Measurements from ENCODE around the gene MB. TPM values are rescaled to one million over a fixed set of nuclear protein-coding genes. Genes with fewer than 3 reads are reported as not detected.
A peak's percentile ranks its signal among the peaks of the same experiment; 100 is the strongest.

MB gene
- total RNA-seq, 4 donors from 2014 or later: 4.3 to 17.8 (median 9.1) TPM

GRCh38 chr22:35631597-35631996 is 14.5 kb upstream of the MB start:
- no peak overlapping the region for H3K4me3 ChIP-seq
- WGBS: 76% methylated on average over 5 of the region's 5 CpGs
- no peaks in the 10 kb centered on the region for H3K27me3 ChIP-seq
- H3K9me3 ChIP-seq: no peaks in the 10 kb centered on the region
- TF ChIP-seq CTCF (IDR thresholded peaks at IDR 0.05) (peak in 1 of 2 donors; percentile 44), POLR2AphosphoS5 (IDR thresholded peaks at IDR 0.05) (no peak)
- peaks cover 17% of the 10 kb centered on the region for H3K4me1 ChIP-seq
- peak in 1 of 2 donors; percentile 79 for DNase-seq (ENCODE audit: low spot score in 2 of 2)
- no peak overlapping the region for H3K27ac ChIP-seq
- no peaks in the 10 kb centered on the region for H3K36me3 ChIP-seq

- no peaks in the 10 kb centered on the region for H3K9me3 ChIP-seq
- no peaks in the 10 kb centered on the region for H3K27me3 ChIP-seq
- peak in 1 of 2 donors; percentile 73 for DNase-seq (ENCODE audit: low spot score in 2 of 2)
- no peaks in the 10 kb centered on the region for H3K36me3 ChIP-seq
- TF ChIP-seq POLR2A (IDR thresholded peaks at IDR 0.05) (no peak), CTCF (IDR thresholded peaks at IDR 0.05) (no peak), POLR2AphosphoS5 (IDR thresholded peaks at IDR 0.05) (no peak), EP300 (IDR thresholded peaks at IDR 0.05) (no peak)
- H3K4me1 ChIP-seq: peaks cover 17% of the 10 kb centered on the region
- WGBS: 84% methylated on average over 9 of the region's 9 CpGs
- H3K4me3 ChIP-seq: no peak overlapping the region
- H3K27ac ChIP-seq: no peak overlapping the region
Measured at GRCh38 chr22:35630891-35631290, 13.8 kb upstream of the MB start.

- peaks cover 17% of the 10 kb centered on the region for H3K4me1 ChIP-seq
- no peak for TF ChIP-seq POLR2A (IDR thresholded peaks at IDR 0.05)
- TF ChIP-seq EP300 (IDR thresholded peaks at IDR 0.05): no peak
- TF ChIP-seq CTCF (IDR thresholded peaks at IDR 0.05): no peak
- TF ChIP-seq POLR2AphosphoS5 (IDR thresholded peaks at IDR 0.05): no peak
- 75% methylated on average over 4 of the region's 4 CpGs for WGBS
- no peaks in the 10 kb centered on the region for H3K36me3 ChIP-seq
- no peak overlapping the region for H3K27ac ChIP-seq
- DNase-seq (ENCODE audit: low spot score in 2 of 2): no peak
- H3K4me3 ChIP-seq: no peak overlapping the region
- H3K9me3 ChIP-seq: no peaks in the 10 kb centered on the region
- no peaks in the 10 kb centered on the region for H3K27me3 ChIP-seq
Measured at GRCh38 chr22:35630387-35630793, 13.3 kb upstream of the MB start.

GRCh38 chr22:35629406-35630216 is 12.5 kb upstream of the MB start:
- peak overlapping the region; percentile 60 for H3K27ac ChIP-seq
- H3K9me3 ChIP-seq: no peaks in the 10 kb centered on the region
- 24% methylated on average over 9 of the region's 9 CpGs for WGBS
- no peak overlapping the region for H3K4me3 ChIP-seq
- no peak for TF ChIP-seq POLR2A (IDR thresholded peaks at IDR 0.05)
- TF ChIP-seq POLR2AphosphoS5 (IDR thresholded peaks at IDR 0.05): peak in 1 of 3 donors; percentile 43
- DNase-seq (ENCODE audit: low spot score in 2 of 2): peak; percentile 84 to 86
- no peaks in the 10 kb centered on the region for H3K27me3 ChIP-seq
- H3K36me3 ChIP-seq: no peaks in the 10 kb centered on the region
- H3K4me1 ChIP-seq: peaks cover 17% of the 10 kb centered on the region

- H3K36me3 ChIP-seq: no peaks in the 10 kb centered on the region
- no peak overlapping the region for H3K4me3 ChIP-seq
- 95% methylated on average over 3 of the region's 3 CpGs for WGBS
- no peaks in the 10 kb centered on the region for H3K27me3 ChIP-seq
- DNase-seq (ENCODE audit: low spot score in 2 of 2): no peak
- TF ChIP-seq POLR2AphosphoS5 (IDR thresholded peaks at IDR 0.05): no peak
- no peak for TF ChIP-seq CTCF (IDR thresholded peaks at IDR 0.05)
- TF ChIP-seq EP300 (IDR thresholded peaks at IDR 0.05): no peak
- peak overlapping the region; percentile 60 for H3K27ac ChIP-seq
- peaks cover 17% of the 10 kb centered on the region for H3K4me1 ChIP-seq
- no peaks in the 10 kb centered on the region for H3K9me3 ChIP-seq
Measured at GRCh38 chr22:35628732-35629131, 11.6 kb upstream of the MB start.
